Prostate gland (tissue), 2 donors: ENCODE measurements around the gene PRAMEF20. TPM values are rescaled to one million over a fixed set of nuclear protein-coding genes. Genes with fewer than 3 reads are reported as not detected.
"Not testable (repeated sequence)": the region's sequence is repeated elsewhere in the genome, so short reads cannot be mapped to it uniquely, and the experiment has no call there.

Experiments used
- DNase-seq: peaks from one replicate; pipeline ENCODE4 v3.0.0-alpha.2; 2019; ENCODE audit warnings: low spot score
- H3K27ac ChIP-seq, 2 donors: fragments of 200-600 bp; sonication (generic); 2 replicates each; pipeline ENCODE4 v1.5.1; 2017 to 2019
- H3K27me3 ChIP-seq: fragments of 200-600 bp; sonication (generic); replicated peaks from 2 replicates; pipeline ENCODE4 v1.5.1; 2019; ENCODE audit not compliant: insufficient read depth
- H3K36me3 ChIP-seq, 2 donors: fragments of 200-600 bp; sonication (generic); 1 replicate in 1 of 2; 2 replicates in 1 of 2; pipeline versions ENCODE4 v1.5.1 to v1.8.1; 2017 to 2019
- H3K4me1 ChIP-seq: fragments of 200-600 bp; sonication (generic); replicated peaks from 2 replicates; pipeline ENCODE4 v1.5.1; 2019
- H3K4me3 ChIP-seq, 2 donors: fragments of 200-600 bp; sonication (generic); 2 replicates each; pipeline ENCODE4 v1.5.1; 2017 to 2019
- H3K9me3 ChIP-seq: fragments of 200-600 bp; sonication (generic); 2 replicates; pipeline ENCODE4 v1.5.1; 2017
- POLR2A ChIP-seq: fragments of 450-650 bp; IDR thresholded peaks from one replicate; pipeline ENCODE4 v1.6.1; 2016; ENCODE audit warnings: antibody characterized with exemption, mild to moderate bottlenecking
- POLR2AphosphoS5 ChIP-seq: sonication (generic); formaldehyde crosslinking; IDR thresholded peaks from one replicate; pipeline ENCODE4 v1.6.1; 2017; ENCODE audit warnings: antibody characterized with exemption
- WGBS: methylation state at CpG from one replicate; pipeline ENCODE4 v1.1.5; 2018; 5-methylcytosine and 5-hydroxymethylcytosine counted together
- intact Hi-C: fragments of 100-400 bp; cut with DNase I; formaldehyde crosslinking; loops from one replicate; pipeline ENCODE4 v1.14.2; 2022
- total RNA-seq, 2 donors: library from RNA; depleted of rRNA; stranded (reverse); fragments of >200 nt; gene quantifications; one replicate each; pipeline ENCODE4 v1.1.0, GENCODE V29; 2016
- TF ChIP-seq, protein P1 (sequence below), 4 experiments: fragments of 200-600 bp in 2 of 4; fragments of 450-650 bp in 2 of 4; sonication (generic) in 2 of 4; IDR thresholded peaks; 1 replicate in 3 of 4; 2 replicates in 1 of 4; pipeline ENCODE4 v1.5.1; 2016 to 2019; ENCODE audit warnings: antibody characterized with exemption in 4 of 4, mild to moderate bottlenecking in 2 of 4, moderate library complexity in 2 of 4

Gene PRAMEF20
- total RNA-seq, 2 donors from 2014 or later: not detected

DNA sequence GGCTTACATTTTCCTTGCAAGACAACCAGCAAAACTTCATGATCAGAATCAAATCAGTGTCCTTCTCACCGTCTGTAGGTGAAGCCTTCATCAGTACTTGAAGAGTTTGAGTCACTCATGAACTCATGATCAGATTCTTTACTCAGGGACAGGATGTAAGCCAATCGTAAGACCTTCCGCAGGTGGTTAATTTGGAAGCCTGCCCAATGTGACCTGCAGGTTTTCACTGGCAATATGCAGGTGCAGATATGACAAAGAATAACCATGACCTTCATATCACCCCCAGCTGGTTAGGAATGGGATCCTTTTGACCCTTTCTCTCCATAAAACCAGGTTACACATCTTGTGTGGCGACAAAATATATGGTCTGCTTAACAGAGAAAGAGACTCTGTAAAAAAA lies 2.4 kb upstream of the PRAMEF20 start:
- Histone ChIP-seq H3K9me3 (no peaks in the 10 kb centered on the region), H3K36me3 (no peaks in the 10 kb centered on the region), H3K4me3 (no peak overlapping the region), H3K4me1 (no peaks in the 10 kb centered on the region), H3K27me3 (no peaks in the 10 kb centered on the region), H3K27ac (no peak overlapping the region)
- no peak for TF ChIP-seq POLR2A
- 62% methylated on average over 4 of the region's 4 CpGs for WGBS
- intact Hi-C loops: no loop called here
- no peak for DNase-seq

DNA sequence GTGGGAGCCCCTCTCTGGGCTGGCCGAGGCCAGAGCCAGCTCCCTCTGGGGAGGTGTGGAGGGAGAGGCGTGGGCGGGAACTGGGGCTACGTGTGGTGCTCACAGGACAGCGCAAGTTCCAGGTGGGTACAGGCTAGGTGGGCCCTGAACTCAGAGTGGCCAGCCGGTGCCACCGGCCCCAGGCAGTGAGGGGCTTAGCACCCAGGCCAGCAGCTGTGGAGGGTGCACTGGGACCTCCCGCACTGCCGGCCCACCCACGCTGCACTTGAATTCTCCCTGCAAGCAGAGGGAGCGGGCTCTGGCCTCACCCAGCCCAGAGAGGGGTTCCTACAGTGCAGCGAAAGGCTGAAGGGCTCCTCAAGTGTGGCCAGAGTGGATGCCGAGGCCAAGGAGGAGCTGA lies 20.2 kb downstream of the PRAMEF20 start:
- H3K27ac ChIP-seq: no peak overlapping the region
- H3K9me3 ChIP-seq: no peaks in the 10 kb centered on the region
- H3K4me1 ChIP-seq: no peaks in the 10 kb centered on the region
- WGBS: 95% methylated on average over 11 of the region's 13 CpGs
- no peak for DNase-seq
- no peak overlapping the region for H3K4me3 ChIP-seq
- intact Hi-C loops: no loop called here
- no peaks in the 10 kb centered on the region for H3K36me3 ChIP-seq
- TF ChIP-seq POLR2AphosphoS5 (no peak), POLR2A (no peak)
- TF ChIP-seq, protein P1, sequence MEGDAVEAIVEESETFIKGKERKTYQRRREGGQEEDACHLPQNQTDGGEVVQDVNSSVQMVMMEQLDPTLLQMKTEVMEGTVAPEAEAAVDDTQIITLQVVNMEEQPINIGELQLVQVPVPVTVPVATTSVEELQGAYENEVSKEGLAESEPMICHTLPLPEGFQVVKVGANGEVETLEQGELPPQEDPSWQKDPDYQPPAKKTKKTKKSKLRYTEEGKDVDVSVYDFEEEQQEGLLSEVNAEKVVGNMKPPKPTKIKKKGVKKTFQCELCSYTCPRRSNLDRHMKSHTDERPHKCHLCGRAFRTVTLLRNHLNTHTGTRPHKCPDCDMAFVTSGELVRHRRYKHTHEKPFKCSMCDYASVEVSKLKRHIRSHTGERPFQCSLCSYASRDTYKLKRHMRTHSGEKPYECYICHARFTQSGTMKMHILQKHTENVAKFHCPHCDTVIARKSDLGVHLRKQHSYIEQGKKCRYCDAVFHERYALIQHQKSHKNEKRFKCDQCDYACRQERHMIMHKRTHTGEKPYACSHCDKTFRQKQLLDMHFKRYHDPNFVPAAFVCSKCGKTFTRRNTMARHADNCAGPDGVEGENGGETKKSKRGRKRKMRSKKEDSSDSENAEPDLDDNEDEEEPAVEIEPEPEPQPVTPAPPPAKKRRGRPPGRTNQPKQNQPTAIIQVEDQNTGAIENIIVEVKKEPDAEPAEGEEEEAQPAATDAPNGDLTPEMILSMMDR (IDR thresholded peaks at IDR 0.05): no peak
- peaks cover 2% of the 10 kb centered on the region for H3K27me3 ChIP-seq

DNA sequence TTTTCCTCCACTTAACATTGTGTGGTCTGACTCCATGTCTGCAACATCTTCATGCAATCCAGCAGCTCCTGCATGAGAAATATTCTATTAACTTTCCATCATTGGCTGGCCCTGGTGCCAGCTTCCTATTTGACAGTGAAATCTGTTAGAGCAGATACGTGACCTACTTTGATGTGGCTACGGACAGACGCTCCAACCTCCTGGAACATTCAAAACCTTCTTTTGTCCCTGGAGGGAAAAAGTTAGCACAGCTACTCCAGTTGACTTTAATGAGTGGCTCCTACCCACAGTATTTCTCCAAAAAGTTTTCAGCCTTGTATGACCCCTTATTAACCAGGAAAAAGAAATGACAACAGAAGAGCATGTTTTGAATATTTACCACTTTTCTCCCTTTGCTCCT lies 22.0 kb downstream of the PRAMEF20 start:
- intact Hi-C loops: no loop called here
- Histone ChIP-seq H3K4me1 (no peaks in the 10 kb centered on the region), H3K27ac (no peak overlapping the region), H3K9me3 (no peaks in the 10 kb centered on the region), H3K4me3 (no peak overlapping the region), H3K27me3 (peaks cover 2% of the 10 kb centered on the region), H3K36me3 (no peaks in the 10 kb centered on the region)
- 16% methylated on average over 3 of the region's 3 CpGs for WGBS
- DNase-seq: no peak
- no peak for TF ChIP-seq POLR2A
- no peak for TF ChIP-seq POLR2AphosphoS5
- TF ChIP-seq, protein P1 (IDR thresholded peaks at IDR 0.05): no peak

DNA sequence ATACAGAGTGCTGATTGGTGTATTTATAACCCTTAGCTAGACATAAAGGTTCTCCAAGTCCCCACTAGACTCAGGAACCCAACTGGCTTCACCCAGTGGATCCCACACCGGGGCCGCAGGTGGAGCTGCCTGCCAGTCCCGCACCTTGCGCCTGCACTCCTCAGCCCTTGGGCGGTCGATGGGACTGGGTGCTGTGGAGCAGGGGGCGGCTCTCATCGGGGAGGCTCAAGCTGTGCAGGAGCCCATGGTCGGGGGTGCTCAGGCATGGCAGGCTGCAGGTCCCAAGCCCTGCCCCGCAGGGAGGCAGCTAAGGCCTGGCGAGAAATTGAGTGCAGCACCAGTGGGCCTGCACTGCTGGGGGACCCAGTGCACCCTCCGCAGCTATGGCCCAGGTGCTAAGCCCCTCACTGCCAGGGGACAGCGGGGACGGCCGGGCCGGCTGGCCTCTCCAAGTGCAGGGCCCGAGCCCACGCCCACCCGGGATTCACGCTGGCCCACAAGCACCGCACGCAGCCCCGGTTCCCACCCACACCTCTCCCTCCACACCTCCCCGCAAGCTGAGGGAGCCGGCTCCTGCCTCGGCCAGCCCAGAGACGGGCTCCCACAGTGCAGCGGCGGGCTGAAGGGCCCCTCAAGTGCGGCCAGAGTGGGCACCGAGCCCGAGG lies 23.6 kb downstream of the PRAMEF20 start:
- DNase-seq, H3K27ac ChIP-seq, H3K27me3 ChIP-seq, intact Hi-C loops, H3K4me3 ChIP-seq, H3K36me3 ChIP-seq, H3K4me1 ChIP-seq, H3K9me3 ChIP-seq: not testable (repeated sequence)
- WGBS: 97% methylated on average over 26 of the region's 32 CpGs

DNA sequence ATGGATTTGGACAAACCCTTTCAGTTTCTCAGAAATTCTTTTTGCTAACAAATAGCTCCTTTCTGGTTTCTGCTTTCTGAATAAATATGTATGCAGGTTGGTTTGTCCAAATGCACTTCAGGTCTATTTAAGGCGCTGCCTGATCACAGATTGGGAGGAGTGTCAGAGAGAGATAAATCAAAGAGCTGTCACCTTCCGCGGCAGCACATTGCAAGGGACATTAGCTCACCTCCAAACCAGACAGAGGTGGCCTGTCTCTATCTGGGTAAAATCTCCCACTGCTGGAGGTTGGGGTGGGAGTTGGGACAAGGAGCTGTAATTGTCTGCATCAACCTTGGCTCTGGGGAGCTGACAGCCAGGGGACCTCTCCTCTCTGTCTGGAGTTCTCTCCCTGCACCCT lies 25.2 kb downstream of the PRAMEF20 start:
- no peak overlapping the region for H3K27ac ChIP-seq
- H3K36me3 ChIP-seq: no peaks in the 10 kb centered on the region
- no peak overlapping the region for H3K4me3 ChIP-seq
- TF ChIP-seq, protein P1 (IDR thresholded peaks at IDR 0.05): no peak
- no peak for TF ChIP-seq POLR2A
- TF ChIP-seq POLR2AphosphoS5: no peak
- H3K27me3 ChIP-seq: no peaks in the 10 kb centered on the region
- no peak for DNase-seq
- intact Hi-C loops: no loop called here
- no peaks in the 10 kb centered on the region for H3K9me3 ChIP-seq
- 35% methylated on average over 3 of the region's 3 CpGs for WGBS
- no peaks in the 10 kb centered on the region for H3K4me1 ChIP-seq

DNA sequence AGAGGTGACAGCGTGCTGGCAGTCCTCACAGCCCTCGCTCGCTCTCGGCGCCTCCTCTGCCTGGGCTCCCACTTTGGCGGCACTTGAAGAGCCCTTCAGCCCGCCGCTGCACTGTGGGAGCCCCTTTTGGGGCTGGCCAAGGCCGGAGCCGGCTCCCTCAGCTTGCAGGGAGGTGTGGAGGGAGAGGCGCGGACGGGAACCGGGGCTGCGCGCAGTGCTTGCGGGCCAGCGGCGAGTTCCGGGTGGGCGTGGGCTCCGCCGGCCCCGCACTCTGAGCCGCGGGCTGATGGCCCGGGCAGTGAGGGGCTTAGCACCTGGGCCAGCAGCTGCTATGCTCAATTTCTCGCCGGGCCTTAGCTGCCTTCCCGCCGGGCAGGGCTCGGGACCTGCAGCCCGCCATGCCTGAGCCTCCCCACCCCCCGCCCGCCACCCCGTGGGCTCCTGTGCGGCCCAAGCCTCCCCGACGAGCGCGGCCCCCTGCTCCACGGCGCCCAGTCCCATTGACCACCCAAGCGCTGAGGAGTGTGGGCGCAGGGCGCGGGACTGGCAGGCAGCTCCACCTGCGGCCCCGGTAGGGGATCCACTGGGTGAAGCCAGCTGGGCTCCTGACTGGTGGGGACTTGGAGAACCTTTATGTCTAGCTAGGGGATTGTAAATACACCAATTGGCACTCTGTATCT lies 29.0 kb downstream of the PRAMEF20 start:
- intact Hi-C loops, DNase-seq, H3K36me3 ChIP-seq, H3K4me3 ChIP-seq, H3K27ac ChIP-seq, H3K9me3 ChIP-seq, H3K27me3 ChIP-seq, H3K4me1 ChIP-seq: not testable (repeated sequence)
- 95% methylated on average over 42 of the region's 49 CpGs for WGBS
